ENCODE results near the gene OSBPL3.
"Not testable (repeated sequence)": the region's sequence is repeated elsewhere in the genome, so short reads cannot be mapped to it uniquely, and the experiment has no call there.

Gene OSBPL3

GRCh38 chr7:24979863-24980533 is at the start of gene OSBPL3:
TSS of gene OSBPL3 (minus strand) at chr7:24980178. CDS start at chr7:24892472, 87,706 bp downstream.
- DNase-seq (ENCODE audit: low read depth in 2 of 2), result peak; percentile 92 to 96

GRCh38 chr7:25029075-25029474 is 49.1 kb upstream of the OSBPL3 start:
- DNase-seq (ENCODE audit: low read depth in 2 of 2), result no peak

GRCh38 chr7:25028370-25029021 is 48.5 kb upstream of the OSBPL3 start:
- DNase-seq (ENCODE audit: low read depth in 2 of 2), result no peak

GRCh38 chr7:25026156-25026555 is 46.2 kb upstream of the OSBPL3 start:
- no peak for DNase-seq (ENCODE audit: low read depth in 2 of 2)

- DNase-seq (ENCODE audit: low read depth in 2 of 2), result no peak
Measured at GRCh38 chr7:25025218-25025671, 45.3 kb upstream of the OSBPL3 start.

- no peak for DNase-seq (ENCODE audit: low read depth in 2 of 2)
Measured at GRCh38 chr7:25024066-25024465, 44.1 kb upstream of the OSBPL3 start.

- DNase-seq (ENCODE audit: low read depth in 2 of 2), result not testable (repeated sequence)
Measured at GRCh38 chr7:25017671-25018070, 37.7 kb upstream of the OSBPL3 start.

- DNase-seq (ENCODE audit: low read depth in 2 of 2), result no peak
Measured at GRCh38 chr7:25014756-25015155, 34.8 kb upstream of the OSBPL3 start.

GRCh38 chr7:25012710-25013109 is 32.7 kb upstream of the OSBPL3 start:
- not testable (repeated sequence) for DNase-seq (ENCODE audit: low read depth in 2 of 2)

- no peak for DNase-seq (ENCODE audit: low read depth in 2 of 2)
Measured at GRCh38 chr7:25012254-25012653, 32.3 kb upstream of the OSBPL3 start.

GRCh38 chr7:25009257-25009656 is 29.3 kb upstream of the OSBPL3 start:
- no peak for DNase-seq (ENCODE audit: low read depth in 2 of 2)

- no peak for DNase-seq (ENCODE audit: low read depth in 2 of 2)
Measured at GRCh38 chr7:25007668-25008067, 27.7 kb upstream of the OSBPL3 start.

GRCh38 chr7:25006276-25006675 is 26.3 kb upstream of the OSBPL3 start:
- no peak for DNase-seq (ENCODE audit: low read depth in 2 of 2)

GRCh38 chr7:25005658-25006057 is 25.7 kb upstream of the OSBPL3 start:
- no peak for DNase-seq (ENCODE audit: low read depth in 2 of 2)

GRCh38 chr7:25002786-25003185 is 22.8 kb upstream of the OSBPL3 start:
- no peak for DNase-seq (ENCODE audit: low read depth in 2 of 2)

GRCh38 chr7:24995466-24995865 is 15.5 kb upstream of the OSBPL3 start:
- no peak for DNase-seq (ENCODE audit: low read depth in 2 of 2)

- no peak for DNase-seq (ENCODE audit: low read depth in 2 of 2)
Measured at GRCh38 chr7:24992314-24992713, 12.3 kb upstream of the OSBPL3 start.

- DNase-seq (ENCODE audit: low read depth in 2 of 2), result no peak
Measured at GRCh38 chr7:24991353-24991752, 11.4 kb upstream of the OSBPL3 start.

GRCh38 chr7:24987331-24987842 is 7.4 kb upstream of the OSBPL3 start:
- no peak for DNase-seq (ENCODE audit: low read depth in 2 of 2)

GRCh38 chr7:24982917-24983316 is 2.9 kb upstream of the OSBPL3 start:
- DNase-seq (ENCODE audit: low read depth in 2 of 2), result no peak

- DNase-seq (ENCODE audit: low read depth in 2 of 2), result no peak
Measured at GRCh38 chr7:24981171-24981951, 1.4 kb upstream of the OSBPL3 start.

- no peak for DNase-seq (ENCODE audit: low read depth in 2 of 2)
Measured at GRCh38 chr7:24980534-24981170, 674 bp upstream of the OSBPL3 start.
